ENCODE measurements around the gene CFLAR. TPM values are rescaled to one million over a fixed set of nuclear protein-coding genes. Genes with fewer than 3 reads are reported as not detected.
A peak's percentile ranks its signal among the peaks of the same experiment; 100 is the strongest.
"Not testable (repeated sequence)": the region's sequence is repeated elsewhere in the genome, so short reads cannot be mapped to it uniquely, and the experiment has no call there.

The CFLAR gene
- total RNA-seq, 2 donors from 2014 or later: 165 to 315 TPM

GRCh38 chr2:201176081-201176481 is 60.1 kb downstream of the CFLAR start:
- ATAC-seq (ENCODE audit: insufficient number of reproducible peaks, low FRiP score, low read depth) (no peak), DNase-seq (ENCODE audit: low spot score) (no peak)
- H3K27me3 ChIP-seq (replicated peaks; ENCODE audit: insufficient read depth): no peaks in the 10 kb centered on the region
- H3K36me3 ChIP-seq: no peaks in the 10 kb centered on the region
- TF ChIP-seq CTCF (IDR thresholded peaks at IDR 0.05): no peak
- H3K4me1 ChIP-seq (ENCODE audit: control insufficient read depth in 1 of 2, low read depth in 2 of 2): no peaks in the 10 kb centered on the region
- no peak overlapping the region for H3K27ac ChIP-seq
- H3K4me3 ChIP-seq: no peak overlapping the region
- no peaks in the 10 kb centered on the region for H3K9me3 ChIP-seq

- ATAC-seq (ENCODE audit: insufficient number of reproducible peaks, low FRiP score, low read depth): no peak
- H3K36me3 ChIP-seq: no peaks in the 10 kb centered on the region
- no peak for TF ChIP-seq CTCF (IDR thresholded peaks at IDR 0.05)
These were observed 64.0 kb downstream of the CFLAR start for GRCh38 chr2:201180010-201180409.

GRCh38 chr2:201182650-201183364 is 66.8 kb downstream of the CFLAR start, which contains the start of gene CASP10:
TSS of gene CASP10 (plus strand) at chr2:201183141. CDS start at chr2:201185778, 2,637 bp downstream.
- TF ChIP-seq CTCF (IDR thresholded peaks at IDR 0.05): no peak
- Histone ChIP-seq H3K4me3 (peak within 1 kb of the TSS; percentile 69), H3K9me3 (no peaks in the 10 kb centered on the region), H3K27ac (peak within 1 kb of the TSS in 1 of 2 donors; percentile 31), H3K4me1 (ENCODE audit: control insufficient read depth in 1 of 2, low read depth in 2 of 2) (peaks cover 0 to 8% of the 10 kb centered on the region in 2 donors), H3K36me3 (no peaks in the 10 kb centered on the region), H3K27me3 (replicated peaks; ENCODE audit: insufficient read depth) (no peaks in the 10 kb centered on the region)
- no peak for DNase-seq (ENCODE audit: low spot score)
- peak; percentile 33 for ATAC-seq (ENCODE audit: insufficient number of reproducible peaks, low FRiP score, low read depth)

More at GRCh38 chr2:201180010-201180409, 64.0 kb downstream of the CFLAR start:
- H3K4me1 ChIP-seq (ENCODE audit: control insufficient read depth in 1 of 2, low read depth in 2 of 2): peaks cover 0 to 5% of the 10 kb centered on the region in 2 donors
- H3K27ac ChIP-seq: no peak overlapping the region
- no peak for DNase-seq (ENCODE audit: low spot score)
- no peaks in the 10 kb centered on the region for H3K9me3 ChIP-seq
- H3K4me3 ChIP-seq: no peak overlapping the region
- H3K27me3 ChIP-seq (replicated peaks; ENCODE audit: insufficient read depth): no peaks in the 10 kb centered on the region

- no peak for DNase-seq (ENCODE audit: low spot score)
- H3K9me3 ChIP-seq: no peaks in the 10 kb centered on the region
- H3K27ac ChIP-seq: peak overlapping the region in 1 of 2 donors; percentile 31
- H3K4me1 ChIP-seq (ENCODE audit: control insufficient read depth in 1 of 2, low read depth in 2 of 2): peaks cover 0 to 8% of the 10 kb centered on the region in 2 donors
- TF ChIP-seq CTCF (IDR thresholded peaks at IDR 0.05): no peak
- H3K36me3 ChIP-seq: no peaks in the 10 kb centered on the region
- no peaks in the 10 kb centered on the region for H3K27me3 ChIP-seq (replicated peaks; ENCODE audit: insufficient read depth)
- peak overlapping the region; percentile 69 for H3K4me3 ChIP-seq
- no peak for ATAC-seq (ENCODE audit: insufficient number of reproducible peaks, low FRiP score, low read depth)
These were observed 67.4 kb downstream of the CFLAR start for GRCh38 chr2:201183365-201183727.

GRCh38 chr2:201183835-201184234 is 67.9 kb downstream of the CFLAR start:
- not testable (repeated sequence) for ATAC-seq (ENCODE audit: insufficient number of reproducible peaks, low FRiP score, low read depth); H3K4me1 ChIP-seq (ENCODE audit: control insufficient read depth in 1 of 2, low read depth in 2 of 2); H3K27ac ChIP-seq; DNase-seq (ENCODE audit: low spot score); H3K9me3 ChIP-seq; H3K36me3 ChIP-seq; H3K27me3 ChIP-seq (replicated peaks; ENCODE audit: insufficient read depth)
- peak overlapping the region; percentile 69 for H3K4me3 ChIP-seq

- H3K27ac ChIP-seq; H3K36me3 ChIP-seq; H3K9me3 ChIP-seq; H3K4me1 ChIP-seq (ENCODE audit: control insufficient read depth in 1 of 2, low read depth in 2 of 2); ATAC-seq (ENCODE audit: insufficient number of reproducible peaks, low FRiP score, low read depth); H3K27me3 ChIP-seq (replicated peaks; ENCODE audit: insufficient read depth); DNase-seq (ENCODE audit: low spot score): not testable (repeated sequence)
- peak overlapping the region; percentile 69 for H3K4me3 ChIP-seq
These were observed 68.3 kb downstream of the CFLAR start for GRCh38 chr2:201184248-201184647.

Measured in thoracic aorta (tissue), 2 donors.